ENCODE results near the gene HDAC7.

Gene HDAC7

DNA sequence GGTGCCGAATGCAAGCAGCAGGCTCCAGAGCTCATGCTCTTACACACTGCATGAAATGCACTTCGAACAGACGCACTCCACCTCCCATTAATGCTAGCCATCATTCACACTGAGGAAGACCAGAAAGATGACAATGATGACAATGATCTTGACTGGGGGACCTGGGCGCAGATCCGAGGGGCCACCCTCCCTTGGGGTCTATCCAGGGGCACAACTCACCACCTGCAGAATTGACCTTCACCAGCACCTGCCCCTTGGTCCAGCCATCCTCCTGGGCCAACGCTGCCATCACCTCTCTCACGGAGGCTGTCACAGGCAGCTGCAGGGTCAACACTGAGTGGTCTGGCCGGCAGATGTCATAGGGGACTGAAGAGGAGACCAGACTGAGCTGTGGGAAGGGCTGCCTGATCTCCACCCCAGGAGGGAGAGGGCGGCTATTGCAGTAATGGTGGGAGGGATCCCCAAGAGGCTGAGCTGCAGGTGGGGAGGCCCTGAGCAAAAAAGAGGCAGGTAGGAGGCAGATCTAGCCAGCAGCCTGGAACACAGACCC, 76.3 kb downstream of the HDAC7 start:
- no peak for DNase-seq

DNA sequence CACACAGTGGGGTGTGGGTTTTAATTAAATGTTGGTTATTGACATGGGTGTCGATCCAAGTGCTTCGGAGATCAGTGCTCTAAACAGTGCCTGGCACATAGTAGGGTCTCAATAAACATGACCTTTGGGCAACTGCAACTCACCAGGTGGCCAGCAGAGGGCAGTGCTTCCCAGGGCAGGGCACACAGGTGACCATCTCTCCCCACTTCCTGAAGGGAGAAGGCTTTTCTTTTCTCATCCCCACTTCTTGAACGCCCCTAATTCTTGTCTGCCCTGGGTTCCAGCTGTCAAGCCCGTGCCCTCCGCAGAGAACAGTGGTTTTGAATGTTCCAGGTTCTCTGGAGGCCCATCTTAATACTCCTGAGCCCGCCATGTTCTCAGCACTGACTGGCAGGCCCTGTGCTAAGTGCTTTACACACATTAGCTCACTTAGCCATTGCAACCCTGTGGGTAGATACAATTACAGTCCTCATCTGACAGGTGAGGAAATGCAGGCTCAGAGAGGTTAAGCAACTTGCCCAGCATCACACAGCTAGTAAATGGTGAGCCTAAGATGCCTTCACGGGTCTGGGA, 77.4 kb downstream of the HDAC7 start:
- DNase-seq = no peak

DNA sequence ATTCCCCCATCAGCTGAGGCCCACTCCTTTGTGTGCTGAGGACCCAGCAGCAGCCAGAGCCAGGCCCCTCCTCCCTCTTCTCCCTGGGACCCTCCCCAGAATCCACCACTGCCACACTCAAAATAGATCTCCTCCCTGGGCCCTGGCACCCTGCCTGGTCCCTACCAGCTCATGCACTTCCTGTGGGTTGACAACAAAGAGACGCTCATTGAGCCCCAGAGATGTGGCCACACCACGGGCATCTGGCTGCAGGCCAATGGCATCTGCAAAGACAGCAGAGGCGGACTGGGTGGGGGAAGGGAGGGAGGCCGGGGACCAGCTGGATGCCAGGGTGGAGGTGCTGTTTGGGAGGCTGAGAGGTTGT, 78.4 kb downstream of the HDAC7 start:
- DNase-seq = peak; percentile 99

DNA sequence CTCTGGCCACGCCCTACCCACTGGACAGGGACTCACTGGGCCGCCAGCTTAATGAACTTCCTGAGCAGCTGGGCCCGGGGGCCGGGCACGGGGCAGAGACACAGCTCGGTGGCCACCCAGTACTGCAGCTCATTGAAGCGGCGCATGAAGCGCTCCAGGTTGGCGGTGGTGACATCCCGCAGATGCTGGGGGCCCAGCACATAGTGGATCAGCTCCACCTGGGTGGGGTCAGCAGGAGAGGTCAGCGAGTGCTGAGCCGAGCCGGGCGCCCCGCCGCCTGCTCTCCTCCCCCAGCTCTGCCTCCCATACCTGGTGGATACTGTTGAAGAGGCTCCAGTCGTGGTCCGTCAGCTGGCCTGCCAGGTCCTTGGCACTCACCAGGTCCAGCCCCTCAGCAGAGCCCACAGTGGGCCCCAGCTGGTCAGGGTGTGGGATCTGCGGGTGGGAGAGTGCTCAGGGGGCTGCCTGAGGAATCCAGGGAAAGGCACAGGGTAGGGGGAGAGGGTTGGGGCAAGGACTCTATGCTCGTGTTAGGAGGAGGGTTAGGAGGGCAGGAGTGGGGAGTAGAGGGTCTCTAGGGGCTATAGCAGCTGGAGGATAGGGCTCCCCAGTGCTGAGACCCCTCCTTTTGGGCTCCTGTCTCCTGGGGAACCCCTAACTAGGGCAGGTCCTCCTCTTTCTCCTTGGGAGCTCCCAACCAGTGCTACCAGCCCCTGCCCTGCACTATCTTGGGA, 78.9 kb downstream of the HDAC7 start:
- DNase-seq = no peak

DNA sequence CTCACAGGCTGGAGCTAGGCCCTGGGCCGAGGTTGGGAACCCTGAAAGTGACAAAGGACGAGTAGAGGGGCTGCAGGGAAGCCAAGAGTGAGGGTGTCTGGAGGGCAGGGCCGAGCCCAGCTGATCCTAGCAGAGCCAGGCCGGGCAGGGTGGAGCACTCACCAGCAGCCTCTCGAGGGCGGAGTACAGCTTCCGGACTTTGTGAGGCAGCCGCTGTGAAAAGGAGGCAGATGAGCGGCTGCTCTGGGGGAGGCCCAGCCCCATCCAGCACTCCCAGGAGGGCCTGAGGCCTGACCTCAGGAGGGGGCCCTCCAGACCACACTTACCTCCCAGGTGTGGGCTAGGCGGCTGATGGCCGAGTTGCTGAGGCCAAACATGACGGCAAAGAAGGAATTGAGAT, 79.7 kb downstream of the HDAC7 start:
- no peak for DNase-seq

DNA sequence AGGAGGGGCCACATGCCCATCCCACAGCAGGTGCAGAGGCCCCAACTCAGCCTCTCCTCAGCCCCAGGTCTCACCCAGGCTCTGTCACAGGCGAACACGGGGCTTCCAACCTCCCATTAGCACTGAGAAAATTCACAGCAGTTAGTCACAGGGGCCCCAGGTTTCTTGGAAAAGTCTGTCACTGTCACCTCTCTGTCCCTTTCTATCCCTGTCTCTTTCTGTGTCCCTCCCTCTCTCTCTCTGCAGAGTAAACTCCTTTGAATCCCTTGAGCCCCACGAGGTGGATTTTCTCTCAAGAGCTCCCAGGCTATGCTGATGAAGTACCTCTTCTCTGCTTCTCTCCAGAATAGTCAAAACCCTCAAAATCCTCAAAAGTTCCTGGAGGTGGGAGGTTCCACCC, 80.4 kb downstream of the HDAC7 start:
- no peak for DNase-seq

DNA sequence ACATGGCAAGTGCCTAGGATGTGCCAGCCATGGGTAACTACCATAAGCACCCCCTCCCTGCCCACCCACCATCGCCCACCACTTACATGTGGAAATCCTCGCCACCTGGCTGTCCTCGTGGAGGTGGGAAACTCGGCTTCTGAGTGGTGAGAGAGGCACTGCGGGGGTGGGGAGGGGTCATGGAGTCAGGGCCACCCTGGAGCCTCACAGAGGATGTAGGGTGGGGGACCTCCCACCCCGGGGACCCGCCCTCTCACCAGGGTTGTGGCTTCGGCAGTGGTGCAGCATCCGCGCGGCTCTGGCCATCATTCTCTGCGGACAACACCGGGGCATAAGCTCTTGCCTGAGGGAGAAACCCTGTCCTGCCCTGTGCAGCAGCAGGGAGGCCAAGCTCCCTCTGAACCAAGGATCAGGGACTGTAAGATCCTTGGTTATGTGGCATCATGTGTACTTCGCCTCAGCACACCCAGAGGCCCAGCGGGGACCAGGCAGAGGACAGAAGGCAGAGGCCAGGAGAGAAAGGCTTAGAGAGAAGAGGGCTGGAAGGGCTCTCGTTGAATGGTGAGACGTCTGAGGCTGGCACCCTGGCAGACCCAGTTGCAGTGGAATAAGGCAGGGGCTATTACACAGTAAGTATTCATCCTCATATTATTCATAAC, 81.6 kb downstream of the HDAC7 start:
- no peak for DNase-seq

DNA sequence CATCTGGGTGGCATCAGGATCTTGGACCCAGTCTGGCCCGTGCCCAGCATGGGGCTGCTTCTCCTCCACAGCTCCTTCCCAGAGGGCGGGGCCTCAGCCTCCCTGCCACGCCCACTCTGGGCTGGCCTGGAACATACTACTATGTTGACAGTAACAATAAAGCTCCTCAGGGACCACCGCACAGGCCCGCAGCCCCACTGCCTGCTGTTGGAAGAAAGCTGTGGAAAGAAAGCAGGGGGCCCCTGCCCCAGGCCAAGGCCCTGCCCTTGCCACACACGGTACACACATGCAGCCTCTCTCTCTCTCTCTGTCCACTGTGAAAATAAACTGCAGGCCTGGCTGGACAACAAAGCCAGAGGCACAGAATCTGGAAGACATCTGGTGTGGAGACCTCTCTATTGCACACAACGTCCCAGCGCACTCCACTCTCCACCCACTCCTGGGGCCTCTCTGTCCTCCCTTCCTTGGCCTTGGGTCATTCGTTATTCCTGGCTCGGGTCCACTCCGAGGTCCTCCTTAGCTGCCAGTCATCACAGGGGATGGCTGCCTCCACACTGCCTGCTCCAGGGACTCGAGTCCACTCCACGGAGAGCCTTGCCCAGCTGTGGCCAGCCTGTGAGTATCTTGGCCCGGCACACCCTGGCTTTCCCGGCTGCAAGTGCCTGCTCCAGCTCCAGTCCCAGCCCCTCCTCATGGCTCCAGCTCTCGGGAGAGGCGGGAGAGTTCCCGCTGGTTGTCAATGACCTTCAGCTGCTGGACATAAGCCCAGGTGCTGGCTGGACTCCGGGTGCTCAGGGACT, 82.6 kb downstream of the HDAC7 start:
- no peak for DNase-seq

DNA sequence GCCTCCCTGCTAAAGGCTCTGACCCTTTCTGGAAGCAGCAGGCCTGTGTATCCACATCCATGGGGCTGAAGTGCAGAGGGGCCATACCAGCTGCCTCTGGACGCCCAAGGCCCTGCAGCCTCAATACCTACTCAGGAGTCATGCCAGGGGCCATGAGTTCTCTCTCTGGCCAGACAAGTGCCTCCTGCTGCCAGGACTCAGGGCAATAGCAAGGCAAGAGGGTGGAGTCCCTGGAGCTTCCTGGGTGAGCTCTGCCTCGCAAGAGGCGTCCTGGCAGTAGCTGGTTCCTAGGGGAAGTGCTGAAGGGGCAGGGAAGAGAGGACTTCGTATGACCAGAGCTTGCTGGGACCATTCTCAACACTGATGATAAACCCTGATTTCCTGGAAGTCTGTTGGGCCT, 83.5 kb downstream of the HDAC7 start:
- DNase-seq = no peak

DNA sequence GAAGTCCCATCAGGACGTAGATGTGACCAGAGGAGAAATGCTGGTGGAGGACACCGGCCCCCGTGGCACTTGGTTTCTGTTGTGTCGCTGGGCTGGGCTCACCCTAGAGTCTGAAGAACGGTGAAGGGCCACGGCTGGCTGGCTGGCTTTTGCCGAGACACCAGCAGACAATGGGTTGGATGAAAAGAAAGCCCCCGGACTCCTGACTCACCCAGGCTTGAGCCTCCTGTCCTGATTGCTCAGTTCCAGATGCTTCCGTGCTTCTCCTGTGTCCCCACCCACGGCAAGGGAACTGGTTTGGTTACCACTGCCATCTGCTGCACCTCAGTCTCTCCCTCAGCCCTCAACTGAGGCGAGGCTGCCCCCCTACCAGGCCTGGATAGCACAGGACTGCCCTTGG, 84.1 kb downstream of the HDAC7 start:
- no peak for DNase-seq

DNA sequence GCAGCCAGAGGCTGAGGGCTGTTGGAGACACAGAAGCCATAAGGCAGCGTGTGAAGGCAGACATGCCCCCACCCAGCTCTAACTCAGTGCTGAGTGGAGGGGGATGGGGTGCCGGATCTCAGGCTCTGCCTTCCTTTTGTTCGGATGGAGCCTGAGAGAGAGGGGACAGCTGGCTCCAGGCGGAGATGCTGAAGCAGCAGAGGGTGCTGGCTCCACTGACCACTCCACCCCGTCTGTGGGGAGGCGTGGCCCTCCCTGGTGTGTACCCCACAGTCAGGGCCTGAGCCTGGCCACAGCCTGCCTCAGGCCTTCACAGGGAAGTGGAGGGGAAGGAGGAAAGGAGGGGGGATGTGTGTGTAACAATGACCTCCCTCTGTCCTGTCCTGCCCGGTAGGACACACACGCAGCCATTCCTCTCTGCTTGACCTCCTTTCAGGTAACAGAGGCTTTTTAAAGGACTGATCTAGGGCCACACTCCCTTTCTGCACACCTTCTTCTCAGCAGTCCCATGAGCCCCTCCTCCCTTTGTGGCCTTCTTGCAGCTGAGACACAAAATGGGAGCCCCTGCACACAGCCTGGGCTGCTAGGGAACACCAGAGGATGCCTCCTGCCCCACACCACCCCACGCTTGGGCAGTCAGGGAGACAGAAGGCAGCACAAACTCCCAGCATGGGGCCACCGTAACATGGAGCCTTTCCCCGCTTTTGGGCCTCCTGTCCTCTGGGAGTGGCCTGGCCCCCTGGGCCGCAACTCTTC, 84.8 kb downstream of the HDAC7 start:
- DNase-seq = no peak

DNA sequence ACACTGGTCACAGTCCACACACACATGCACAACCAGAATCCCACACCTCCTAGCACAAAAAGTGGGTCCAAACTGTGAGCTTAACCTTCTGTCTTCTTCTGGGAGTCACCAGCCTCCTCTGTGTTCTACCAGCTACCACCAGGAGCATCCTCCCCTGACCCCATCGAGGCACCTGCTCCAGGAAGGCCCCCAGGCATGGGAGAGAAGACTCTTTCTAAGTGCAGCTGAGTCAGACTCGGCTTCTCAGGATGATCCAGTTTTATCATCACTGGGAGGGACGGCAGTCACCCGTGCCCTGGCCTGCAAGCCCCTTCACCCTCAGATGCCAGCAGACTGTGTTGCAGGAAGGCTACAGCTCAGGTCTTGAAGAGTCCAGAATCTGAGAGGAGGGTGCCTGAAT, 86.6 kb downstream of the HDAC7 start:
- DNase-seq = no peak

All from COR-L47 (cell line).